HG02763 (cell line): ENCODE measurements around the gene KRT80.

ENCODE experiments used
- ATAC-seq: cut with Tn5 transposase; IDR thresholded peaks from one replicate; pipeline ENCODE4 v1.9.1; 2021; ENCODE audit warnings: mild to moderate bottlenecking, moderate library complexity; ENCODE audit not compliant: unreplicated experiment

KRT80 gene

DNA sequence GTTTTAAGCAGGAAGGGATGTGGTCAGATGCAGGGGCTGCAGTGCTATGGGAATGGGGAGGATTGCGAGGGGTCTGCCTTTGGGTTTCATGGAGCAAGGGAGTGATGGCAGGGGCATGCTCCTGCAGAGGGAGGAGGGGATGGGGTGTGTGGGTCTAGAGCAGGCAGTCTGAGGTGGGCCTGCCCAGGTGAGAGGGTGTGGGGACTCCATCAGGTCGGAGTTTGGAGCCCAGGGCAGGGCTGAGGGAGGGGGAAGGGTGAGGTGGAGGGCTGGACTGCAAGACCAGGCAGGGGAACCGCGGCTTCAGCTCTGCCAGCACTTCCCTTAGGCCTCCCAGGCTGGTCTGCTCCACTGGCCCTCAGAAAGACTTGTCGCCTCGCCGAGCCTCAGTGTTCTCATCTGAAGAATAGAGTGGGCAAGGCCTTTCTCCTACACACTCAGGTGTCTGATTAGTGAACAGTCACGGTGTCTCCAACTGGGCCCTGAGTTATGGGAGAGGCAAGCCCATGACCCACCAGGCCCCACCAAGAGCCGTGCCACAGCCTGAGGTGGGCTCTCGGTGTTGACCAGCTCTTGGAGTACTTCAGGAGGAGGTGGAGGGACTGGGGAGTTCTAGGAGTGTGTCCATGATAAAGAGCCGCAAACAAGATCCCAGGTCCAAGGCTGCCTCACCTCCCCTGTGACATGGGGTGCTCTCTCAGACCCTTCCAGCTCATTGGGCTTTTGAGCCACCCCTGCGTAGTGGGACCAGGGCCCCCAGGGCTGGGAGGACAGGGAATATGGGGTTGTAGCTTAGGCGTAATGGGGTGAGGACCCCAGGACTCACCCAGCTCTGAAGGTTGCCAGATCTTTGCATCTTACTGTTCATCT is 20.1 kb upstream of the KRT80 start:
- no peak for ATAC-seq

DNA sequence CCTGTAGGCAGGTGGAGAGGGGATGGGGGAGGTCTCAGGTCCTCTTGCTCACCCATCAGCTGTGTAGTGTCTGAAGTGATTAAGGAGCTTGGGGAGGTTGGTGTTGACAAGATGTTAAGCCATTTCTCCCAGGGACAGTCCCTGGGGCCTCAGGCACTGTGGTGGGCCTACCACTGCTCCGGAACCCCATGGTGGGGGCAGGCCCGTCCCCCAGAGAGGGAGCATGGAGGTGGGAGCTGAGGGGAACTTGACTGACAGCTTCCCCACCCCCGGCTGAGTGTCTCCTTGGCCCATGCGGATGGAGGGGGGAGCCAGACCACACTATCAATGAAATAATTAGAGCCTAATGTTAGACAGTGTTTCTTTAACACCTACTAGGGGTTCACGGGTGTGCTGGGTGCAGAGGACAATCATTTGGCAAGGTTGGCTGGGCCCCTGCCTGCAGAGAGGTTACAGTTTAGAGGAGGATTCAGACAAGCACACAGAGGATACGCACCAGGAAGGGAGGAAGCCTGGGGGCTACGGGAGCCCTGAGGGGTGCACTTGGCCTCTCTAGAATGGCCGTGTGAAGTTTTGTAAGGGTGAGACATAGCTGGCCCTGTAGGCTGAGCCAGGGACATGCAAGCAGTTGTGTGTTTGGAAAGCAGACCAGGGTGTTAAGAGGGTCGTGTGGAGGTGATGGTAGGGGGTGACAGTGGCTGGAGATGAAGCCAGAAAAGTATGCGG is 19.3 kb upstream of the KRT80 start:
- ATAC-seq = no peak

DNA sequence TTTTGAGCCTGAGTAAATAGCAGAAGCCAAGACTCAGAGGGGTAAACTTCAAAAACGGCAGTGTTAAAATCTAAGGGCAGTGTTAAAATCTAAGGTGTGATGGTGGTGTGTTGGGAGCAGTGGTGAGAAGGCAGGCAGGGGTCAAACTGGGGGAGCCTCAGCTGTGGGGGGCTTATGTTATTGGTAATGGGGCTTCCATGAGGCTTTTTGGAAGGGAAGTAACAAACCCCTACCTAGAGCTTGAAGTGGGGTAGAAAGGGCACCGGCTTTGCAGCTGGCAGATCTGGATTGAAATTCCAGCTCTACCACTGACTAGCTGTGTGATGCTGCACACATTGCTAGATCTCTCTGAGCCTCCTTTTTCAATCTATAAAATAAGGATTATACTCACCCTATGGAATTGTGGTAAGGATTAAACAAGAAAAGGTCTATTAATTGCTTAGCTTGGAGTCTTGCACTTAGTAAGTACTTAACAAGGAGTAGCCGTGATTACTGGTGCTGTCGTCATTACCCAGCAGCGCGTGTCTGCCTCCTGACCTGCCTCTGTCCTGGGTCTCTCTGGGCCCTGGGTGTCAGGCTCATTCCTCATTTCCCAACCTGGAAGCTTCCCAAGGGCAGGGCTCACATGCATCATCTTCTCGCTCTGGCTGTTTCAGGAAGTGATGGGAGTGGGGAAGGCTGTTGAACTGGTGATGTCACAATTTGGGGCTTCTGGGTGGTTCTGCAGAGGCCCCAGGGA is 18.5 kb upstream of the KRT80 start:
- no peak for ATAC-seq

DNA sequence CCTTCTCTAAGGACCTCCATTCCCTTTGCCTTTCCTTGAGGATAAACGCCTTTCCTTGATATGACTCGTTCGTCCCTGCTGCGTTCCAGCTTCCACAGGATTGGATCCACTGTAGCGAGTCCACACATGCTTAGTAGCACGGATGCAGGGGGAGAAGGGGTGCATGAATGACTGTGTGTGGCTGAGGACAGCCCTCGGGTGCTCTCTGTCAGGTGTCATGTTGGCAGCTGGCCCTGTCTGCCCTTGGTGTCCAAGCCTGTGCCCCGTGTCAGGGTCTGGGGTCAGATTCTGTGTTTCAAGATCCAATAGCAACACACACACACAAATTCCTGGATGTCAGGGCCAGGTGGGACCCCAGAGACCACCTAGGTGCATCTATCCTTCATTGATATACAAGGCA is 17.5 kb upstream of the KRT80 start:
- no peak for ATAC-seq

DNA sequence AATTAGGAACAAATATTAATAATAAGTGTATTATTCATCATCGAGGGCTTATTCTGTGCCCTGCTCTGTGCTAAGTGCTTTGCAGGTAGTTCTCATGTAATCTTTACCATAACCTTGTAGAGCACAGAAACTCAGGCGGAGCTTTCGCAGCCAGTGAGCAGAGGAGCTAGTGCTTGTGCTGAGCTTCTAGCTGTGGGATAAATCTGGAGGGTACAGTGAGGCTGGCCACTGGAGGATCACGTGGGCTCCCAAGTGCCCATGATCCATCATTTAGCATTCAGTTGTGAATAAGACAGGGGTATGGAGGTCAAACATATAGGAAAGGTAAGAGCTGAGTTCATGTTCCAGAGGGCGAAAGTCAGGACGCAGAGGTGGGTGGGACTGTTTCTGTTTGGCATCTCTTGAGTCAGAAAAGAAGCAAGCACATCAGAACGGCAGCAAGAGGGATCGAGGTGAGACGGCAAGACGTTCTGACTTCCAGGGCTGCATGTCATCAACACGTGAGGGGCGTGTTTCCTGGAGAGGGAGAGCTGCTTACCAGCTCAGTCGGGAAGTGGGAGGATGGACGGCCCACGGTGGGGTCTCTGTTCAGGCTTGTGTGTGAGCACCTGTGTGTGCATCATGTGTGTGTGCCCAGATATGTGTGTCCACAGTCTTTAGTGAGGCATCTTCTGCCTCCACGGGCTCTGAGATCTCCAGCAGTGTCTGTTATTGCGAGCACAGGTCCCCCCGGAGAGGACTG is 16.8 kb upstream of the KRT80 start:
- no peak for ATAC-seq

DNA sequence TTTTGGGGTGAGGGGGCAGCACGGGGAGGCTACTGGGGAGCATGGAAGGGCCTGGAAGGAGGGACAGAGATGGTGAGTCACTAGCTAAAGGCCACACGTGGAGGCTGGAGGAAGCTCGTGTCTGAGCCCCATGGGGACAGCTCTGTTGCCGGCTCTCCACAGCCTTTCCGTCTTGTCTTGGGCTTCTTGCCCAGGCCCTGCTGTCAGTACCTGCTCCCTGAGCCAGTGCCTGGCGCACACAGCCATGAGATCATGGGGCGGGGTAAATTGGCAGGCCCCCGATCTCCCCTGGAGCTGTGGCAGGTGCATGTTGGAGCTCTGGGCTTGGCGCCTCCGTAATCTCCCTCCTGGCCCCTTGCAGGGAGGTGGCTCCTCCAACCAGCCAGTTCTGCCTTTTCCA is 16.1 kb upstream of the KRT80 start:
- ATAC-seq = no peak

DNA sequence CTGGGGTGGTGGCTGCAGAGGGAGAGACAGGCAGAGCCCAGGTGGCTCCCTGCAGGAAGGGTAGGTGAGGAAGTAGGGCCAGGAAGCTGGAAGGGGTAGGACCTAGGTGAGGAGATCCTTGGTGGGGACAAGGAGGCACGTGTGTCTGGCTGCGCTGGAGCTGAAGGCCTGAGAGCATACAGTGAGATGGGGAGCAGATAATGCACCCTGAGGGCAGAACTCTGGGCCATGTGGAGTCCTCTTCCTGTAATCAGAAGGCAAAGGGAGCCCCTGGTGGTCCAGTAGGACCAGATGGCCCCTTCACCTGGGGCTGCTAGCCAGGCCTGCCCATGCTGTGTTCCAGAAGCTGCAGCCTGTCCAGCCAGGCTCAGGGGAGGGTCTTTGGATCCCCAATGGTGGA is 15.3 kb upstream of the KRT80 start:
- ATAC-seq = no peak

DNA sequence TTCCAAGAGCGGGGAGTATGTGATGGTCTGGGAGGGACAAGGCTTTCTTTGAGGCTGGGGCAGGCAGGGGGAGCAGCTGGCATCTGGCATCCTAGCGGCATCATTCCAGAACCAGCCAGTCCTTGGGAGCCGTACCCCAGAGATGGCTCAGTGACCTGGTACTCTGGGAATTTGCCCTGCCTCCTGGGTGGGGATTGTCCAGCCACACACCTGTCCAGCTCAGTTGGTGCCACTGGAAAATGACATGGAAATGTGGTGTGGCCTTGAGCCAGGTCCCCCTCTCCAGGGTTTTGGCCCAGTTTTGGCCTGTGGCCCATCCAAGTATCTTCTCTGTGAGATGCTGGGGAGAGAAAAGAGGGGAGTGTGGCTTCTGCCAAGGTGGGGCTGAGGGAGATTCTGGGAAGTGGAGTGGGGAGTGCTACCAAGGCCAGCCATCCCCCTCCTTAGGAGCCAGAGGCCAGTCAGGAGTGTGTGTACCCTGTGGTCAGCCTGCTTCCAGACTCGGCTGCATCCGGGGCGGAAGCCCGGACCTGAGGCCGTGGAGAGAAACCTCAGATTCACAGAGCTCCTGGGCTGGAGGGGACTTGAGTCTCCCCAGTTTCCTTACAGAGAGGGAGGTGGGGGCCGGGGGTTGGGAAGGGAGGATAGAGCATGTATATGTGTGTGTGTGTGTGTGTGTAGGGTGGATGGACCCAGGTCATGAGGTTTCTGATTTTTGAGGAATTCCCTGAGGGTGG is 14.7 kb upstream of the KRT80 start:
- no peak for ATAC-seq

DNA sequence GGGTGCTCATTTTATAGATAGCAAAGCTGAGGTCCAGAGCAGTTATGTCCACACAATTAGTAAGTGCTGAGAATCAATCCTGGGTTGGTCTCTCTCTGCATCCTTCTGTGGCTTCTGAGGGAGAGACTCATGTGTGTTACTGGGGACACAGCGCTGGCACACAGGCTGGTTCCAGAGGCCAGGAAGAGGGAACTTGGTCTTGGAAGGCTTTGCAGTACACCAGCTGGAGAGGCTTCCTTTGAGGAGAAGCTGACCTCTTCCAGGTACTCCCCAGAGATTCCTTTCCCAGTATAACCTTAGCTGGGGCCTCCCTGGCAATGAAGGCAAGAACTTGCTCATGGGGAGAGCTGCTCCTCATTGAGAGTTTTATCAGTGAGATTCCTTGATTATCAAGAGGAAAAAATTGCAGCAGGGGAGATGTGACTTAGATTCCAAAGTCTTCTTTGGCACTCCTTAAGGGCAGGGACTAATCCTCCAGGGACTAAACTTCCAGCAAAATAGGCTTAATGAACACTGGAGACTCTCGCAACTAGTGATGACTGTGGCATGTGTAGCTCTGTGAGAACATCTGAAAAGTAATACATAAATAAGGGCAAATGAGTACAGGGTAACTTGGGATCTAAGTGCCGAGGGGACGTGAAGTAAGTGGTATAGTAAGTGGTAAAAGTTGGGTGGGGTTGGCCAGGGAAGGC is 13.9 kb upstream of the KRT80 start:
- ATAC-seq = no peak

DNA sequence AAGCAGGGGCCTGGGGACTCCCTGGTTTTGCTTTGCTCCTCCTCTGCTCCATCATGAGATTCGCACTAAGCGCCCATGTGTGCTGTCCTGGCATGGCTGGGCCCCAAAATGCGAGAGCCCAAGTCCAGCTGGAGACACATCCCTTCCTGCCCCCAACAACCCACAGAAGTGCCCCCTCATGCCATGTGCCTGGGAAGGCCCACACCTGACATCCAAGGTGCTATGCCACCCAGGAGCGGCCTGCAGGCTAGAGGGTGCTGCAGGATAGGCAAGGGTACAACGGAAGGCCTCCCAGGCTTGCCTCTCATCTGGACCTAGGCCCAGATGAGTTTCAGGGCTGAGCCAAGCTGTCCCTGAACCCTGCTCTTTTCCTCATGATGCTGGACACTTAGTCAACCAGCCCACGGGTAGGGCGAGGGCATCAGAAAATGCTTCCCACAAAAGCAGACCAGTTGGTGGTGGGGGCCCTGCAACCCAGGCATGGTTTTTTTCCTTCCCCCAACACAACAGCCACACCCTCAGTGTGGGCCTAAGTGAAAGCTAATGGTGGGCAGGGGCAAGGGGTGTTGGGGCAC is 13.2 kb upstream of the KRT80 start:
- ATAC-seq = no peak

DNA sequence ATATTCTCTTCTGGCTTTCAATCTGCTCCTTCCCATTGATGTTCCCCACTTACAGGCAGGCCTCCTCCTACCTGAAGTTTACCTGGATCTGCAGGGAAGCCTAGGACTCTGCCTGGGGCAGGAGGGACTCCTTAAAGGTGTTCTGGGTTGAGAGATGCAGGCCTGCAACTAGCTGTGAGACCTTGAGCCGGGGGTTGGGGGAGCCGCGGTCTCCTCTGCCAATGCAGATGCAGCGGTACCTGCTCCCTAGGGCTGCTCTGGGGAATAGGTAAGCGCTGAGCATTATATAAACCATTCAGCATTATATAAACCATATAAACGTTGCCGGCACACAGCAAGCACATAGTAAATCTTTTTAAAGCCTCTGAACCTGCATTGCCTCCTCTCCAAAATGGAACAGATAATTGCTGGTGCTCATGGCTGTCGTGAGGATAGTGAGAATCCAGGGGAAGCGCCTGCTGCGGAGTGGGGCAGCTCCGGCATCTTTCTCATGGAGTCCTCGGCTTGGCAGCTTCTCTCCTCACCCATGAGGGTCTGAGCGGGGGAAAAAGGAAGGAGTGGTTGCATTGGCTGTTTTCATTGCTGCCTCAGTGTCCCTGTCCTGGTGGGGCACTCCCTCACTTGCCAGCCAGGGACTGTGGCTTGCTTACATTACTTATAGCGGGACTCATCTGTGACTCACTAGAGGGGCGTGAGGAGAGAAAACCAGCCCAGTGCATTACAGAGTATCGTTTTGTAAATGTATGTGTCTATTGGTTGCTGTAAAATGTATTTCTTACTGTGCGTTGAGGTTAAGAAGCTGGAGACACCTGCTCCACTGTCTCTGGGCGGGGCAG is 12.5 kb upstream of the KRT80 start:
- no peak for ATAC-seq

DNA sequence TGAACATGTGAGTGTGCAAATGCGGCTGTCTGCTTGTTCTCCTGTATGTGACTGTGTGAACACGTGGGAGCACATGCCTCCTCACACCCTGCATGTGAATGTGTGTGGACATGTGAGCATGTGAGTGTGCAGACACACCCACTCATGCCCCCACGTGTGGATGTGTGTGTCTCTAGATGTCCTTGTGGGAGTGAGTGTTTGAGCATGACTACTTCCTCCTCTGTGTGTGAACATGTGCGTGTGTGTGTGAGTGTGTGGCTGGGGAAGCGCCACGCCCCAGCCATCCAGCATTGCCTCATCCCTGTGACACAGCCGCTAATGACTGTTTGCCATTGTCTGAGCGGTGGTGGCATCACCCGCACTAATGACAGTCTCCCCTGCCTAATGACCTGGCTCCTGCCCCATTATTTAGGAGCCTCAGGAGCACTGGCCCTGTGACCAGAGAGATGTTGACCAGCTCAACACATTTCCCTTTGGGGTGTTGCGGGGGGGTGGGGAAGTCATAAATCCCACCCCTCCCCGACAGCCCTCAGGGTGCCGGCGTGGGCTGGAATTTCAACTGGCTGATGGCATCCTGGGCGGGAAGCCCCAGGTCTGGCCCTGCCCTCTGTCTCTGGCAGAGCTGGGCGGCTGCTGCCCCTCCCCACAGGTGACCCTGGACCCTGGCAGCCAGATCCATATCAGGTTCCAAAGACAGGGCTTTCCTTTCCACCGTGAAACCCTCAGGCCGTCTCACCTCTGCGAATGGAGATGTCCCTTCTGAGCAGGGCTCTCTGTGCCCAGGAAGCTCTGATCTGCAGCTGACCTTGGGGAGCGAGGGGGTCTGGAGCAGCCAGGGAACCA is 11.5 kb upstream of the KRT80 start:
- no peak for ATAC-seq

DNA sequence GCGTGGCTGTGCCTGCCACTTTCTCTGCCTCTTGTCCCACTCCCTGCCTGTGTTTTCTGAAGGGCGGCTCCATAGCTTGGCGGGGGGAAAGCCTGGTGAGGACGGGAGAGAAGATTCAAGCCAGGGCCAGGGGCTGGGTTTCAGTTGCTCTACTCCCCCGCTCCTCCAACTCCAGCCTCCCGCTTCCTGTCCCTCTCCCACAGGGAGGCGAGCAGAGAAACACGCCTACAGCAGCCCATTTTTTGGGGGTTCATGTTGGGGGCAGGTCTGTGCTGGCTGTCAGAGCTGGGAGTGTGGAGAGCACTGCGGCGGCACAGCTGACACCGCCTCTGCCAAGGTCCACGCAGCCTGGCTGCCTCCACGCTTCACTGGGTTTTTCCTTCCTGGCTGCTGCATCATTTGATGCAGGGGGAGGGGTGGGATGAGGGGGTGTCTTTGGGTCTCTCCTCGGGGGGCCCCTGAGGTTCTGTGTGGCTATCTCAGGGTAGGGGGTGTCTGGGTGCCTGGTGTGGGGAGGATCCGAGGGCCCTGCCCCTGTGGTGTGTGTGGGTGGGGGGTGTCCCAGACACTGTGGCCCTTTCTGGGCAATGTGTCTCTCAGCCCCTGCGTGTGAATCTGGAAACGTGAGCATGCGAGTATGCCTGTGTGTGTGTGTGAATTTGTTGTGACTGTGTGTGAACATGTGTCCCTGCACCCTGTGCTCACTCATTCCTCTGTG is 10.7 kb upstream of the KRT80 start:
- ATAC-seq = no peak

DNA sequence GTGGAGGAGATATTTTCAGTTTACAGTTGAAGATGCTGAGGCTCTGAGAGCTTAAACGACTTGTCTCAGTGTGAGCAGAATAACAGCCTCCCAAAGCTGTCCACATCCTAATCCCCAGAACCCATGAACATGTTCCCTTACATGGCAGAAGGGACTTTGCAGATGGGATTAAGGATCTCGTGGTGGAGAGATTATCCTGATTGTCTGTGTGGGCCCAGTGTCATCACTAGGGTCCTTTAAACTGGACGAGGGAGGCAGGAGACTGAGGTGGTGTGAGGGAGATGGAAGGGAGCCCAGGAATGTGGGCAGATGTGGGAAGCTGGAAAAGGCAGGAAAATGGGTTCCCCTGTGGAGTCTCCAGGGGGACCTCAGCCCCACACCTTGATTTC is 9.6 kb upstream of the KRT80 start:
- ATAC-seq = no peak

DNA sequence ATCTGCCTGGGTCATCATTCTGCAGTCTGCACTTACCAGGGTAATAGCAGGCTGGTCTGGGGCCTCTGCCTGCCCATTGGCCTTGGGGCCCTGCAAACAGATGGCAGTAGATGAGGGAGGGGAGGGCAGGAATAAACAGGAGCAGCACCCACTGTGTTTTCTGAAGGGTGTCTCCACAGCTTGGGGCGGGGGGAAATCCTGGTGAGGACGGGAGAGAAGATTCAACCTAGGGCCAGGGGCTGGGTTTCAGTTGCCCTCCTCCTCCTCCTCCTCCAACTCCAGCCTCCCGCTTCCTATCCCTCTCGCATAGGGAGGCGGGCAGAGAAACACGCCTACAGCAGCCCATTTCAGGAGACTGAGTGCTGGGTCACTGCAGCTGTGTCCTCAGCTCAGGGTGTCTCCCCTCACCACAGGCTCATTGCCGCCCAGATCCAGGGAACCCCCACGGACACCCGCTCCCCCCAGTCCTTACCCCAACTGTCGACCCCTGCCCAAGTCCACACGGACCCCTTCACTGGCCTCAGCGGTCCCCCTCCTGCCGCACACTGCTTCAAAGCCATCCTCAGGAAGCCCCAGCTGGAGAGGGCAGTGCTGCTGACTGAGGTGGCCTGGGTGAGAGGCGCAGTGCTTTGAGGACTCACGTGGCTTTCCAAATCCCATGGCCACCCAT is 9.1 kb upstream of the KRT80 start:
- no peak for ATAC-seq

DNA sequence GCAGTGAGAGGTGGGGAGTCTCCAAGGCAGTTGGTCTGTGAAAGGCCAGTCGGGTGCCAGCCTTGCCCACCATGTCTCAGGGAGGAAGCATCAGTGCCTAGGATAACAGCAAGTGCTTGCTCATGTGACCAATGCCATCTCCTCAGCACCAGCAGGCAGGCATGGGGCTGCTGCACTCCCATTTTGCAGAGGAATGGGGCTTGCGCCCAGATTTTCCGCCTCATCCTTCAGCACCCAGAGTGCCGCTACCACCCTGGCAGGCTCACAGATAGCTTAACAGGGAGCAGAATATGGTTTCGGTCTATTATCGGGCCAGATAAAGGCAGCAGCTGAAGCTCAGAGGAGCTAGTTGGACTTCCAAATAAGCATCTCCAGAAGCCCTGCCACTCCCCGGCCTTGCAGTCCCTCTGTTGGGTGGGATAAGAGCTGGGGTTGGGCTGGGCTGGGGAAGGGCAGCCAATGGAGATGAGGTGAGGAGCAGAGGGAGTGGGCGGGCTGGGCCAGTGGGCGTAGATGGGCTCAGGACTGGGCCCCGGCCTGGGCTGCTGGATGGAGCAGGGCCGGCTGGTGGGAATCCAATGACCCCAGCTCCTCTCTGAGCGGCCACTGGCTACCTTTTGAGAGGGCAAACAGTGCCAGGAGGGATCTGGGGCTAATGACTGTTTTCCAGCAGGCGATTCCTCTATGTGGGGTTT is 8.4 kb upstream of the KRT80 start:
- ATAC-seq = no peak
